HG03521 (cell line): ENCODE measurements around the gene EYS.

ENCODE experiments used
- ATAC-seq: cut with Tn5 transposase; IDR thresholded peaks from one replicate; pipeline ENCODE4 v1.9.1; 2021; ENCODE audit warnings: mild to moderate bottlenecking, moderate library complexity; ENCODE audit not compliant: unreplicated experiment

EYS gene

DNA sequence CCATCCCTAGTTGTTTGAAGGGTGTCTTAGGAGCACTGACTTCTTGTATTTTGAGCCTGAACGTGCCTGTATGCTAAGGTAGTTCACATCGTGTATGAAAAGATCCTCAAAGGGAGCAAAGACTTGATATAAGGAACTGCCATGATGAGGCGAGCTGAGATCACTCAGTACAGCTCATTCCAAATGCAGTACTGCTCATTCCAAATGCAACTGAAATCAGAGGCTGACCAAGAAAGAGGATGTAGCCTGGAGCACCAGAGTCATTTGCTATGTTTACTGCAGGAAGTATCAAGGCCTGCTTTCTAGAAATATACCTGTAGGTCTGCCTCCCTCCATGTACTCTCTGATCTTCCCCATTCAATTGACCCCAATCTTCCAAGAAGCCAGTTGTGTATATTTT lies 832.2 kb downstream of the EYS start:
- no peak for ATAC-seq

DNA sequence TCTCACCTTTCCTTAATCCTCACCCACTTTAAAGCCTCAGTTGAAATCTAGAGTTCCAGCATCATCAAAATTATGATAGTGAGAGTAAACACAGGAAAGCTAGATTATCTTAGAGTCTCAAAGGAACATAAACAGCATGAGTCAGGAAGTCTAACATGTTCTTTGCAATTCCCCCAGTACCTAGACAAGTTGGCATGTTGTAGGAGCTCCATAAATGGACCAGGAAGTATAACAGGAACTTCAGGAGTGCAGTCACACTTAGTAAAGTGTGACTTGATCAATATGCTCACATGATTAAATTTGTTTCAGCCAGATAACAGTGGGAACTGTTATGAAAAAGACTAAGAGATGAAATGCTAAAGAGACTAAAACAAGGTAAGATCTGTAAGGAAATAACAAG lies 834.4 kb downstream of the EYS start:
- ATAC-seq = no peak

DNA sequence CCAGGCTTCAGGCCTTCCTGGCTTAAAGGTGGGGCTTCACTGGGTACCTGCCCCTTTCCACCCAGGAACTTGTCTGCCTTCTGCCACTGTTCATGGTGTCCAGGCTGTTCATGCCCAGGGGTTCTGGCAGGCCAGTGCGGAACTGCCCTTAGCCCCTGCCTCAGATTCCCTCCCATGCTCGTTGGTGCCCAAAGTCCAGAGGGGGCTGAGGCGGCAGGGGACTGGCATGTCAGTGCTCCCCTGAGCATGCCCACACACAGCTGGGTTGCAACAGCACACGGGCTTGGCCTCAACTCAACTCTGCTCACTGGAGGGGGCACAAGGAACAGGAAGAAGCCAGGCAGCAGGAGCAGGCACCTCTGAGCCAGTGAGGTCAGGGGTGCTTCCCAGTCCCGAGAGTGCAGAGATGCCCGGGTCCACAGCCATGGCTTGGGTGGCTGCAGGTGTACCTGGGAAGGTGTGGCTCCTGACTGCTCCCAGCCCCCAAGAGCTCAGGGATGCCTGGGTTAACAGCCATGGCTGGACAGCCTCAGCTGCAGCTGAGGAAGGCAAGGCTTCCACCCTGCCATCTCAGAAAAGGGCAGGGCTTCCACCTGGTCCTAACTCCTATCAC lies 845.9 kb downstream of the EYS start:
- no peak for ATAC-seq

DNA sequence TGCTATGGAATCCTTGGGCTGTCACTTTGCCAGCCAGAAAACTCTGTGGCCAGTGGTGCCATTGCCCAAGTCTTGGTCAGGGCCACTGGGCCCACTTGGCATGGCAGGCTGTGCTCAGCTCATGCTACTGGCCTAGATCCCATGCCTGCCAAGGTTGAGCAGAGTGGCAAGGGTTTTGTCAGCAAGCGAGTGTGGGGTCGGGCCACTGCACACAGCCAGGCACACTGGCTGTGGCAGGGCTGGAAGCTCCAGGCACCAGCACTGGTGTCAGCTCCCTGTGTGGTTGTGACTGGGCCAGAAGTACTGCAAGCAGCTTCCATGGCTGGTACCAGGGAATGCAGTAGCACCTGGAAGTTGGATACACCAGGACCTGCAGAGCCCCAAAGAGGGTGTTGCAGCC lies 846.8 kb downstream of the EYS start:
- ATAC-seq = no peak

DNA sequence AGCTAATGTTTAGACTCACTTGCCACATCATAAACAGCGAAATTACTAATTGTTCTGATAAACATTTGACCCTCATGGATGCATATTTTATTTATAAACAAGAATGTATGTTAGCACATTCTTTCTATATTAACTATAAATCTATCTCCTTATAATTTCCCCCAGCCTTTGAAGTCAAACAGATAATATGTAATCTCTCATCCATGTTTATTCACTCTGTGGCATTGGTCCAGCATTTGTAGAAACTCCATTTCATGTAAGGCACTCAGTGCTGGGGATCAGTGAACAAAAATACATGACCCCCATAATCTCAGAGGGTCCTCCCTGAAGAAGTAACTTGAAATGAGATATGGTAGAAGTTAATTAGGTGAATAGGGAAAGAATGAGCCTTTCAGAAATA lies 856.9 kb downstream of the EYS start:
- no peak for ATAC-seq

DNA sequence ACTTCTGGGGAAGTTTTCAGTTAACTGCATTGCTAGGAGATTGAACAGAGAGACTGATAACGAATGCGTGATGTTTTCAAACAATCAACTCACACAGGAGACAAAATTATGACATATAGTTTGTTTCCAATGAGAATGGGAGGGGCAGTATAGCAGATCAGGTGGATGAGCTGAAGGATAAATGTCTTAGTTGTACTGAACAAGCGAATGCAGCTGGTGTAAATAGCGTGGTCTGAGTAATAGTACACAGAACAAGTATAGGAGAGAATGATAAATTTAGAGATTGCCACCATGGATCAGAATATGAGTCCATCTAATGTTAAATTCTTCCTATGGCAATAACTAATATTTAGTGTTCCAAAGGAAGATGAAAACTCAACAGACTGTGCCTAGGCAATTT lies 858.6 kb downstream of the EYS start:
- no peak for ATAC-seq

DNA sequence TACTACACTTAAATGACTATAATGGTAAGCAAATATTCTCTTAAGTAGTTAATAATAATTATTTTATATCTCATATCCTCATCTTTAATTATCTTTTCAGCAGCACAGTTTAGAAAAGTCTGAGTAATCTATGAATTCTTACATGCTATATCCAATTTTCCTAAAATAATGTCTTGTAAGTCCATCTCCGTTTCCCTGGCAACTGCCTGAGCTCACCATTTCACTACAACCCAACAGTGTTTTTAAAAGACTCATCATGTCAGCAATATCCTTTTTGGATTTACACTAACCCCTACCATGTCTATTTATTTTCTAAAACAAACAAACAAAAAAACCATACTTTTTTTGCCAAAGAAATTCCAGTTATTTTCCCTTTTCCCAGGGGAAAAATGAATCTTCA lies 859.6 kb downstream of the EYS start:
- ATAC-seq = no peak

DNA sequence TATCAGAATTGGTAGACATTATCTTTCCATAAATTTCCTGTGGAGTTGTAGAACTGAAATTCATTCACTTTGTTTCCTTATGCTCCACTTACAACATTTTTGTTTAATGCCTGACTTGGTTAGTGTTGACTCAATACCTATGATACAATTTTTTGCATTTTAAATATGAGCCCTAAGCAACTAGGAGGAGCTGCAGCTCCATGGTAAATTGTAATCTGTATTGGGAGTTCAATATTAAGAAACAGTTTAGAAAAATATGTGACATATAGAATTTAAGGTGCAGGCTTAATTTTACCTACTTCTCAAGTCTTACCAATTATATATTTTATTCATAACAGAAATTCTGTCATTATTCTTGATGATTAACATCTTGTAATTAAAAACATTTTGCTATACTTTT lies 868.3 kb downstream of the EYS start:
- ATAC-seq = no peak

DNA sequence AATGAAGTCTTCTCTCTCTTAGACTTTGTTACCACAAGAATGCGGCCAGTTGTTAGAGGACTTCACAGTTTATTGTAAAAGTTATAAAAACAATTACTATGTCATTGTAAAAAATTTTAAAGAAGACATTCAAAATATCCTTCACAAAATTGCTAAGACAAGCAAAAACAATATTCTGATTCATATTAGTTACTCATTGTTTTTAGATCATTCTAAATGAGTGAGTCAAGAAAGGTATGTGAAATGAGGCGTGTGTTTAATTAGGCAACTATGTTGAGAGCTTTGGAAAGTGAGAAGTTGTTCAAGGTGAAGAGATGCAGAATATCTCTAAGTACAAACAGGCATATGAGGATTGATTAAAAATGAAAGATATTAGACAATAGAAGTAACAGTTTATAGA lies 875.3 kb downstream of the EYS start:
- no peak for ATAC-seq

DNA sequence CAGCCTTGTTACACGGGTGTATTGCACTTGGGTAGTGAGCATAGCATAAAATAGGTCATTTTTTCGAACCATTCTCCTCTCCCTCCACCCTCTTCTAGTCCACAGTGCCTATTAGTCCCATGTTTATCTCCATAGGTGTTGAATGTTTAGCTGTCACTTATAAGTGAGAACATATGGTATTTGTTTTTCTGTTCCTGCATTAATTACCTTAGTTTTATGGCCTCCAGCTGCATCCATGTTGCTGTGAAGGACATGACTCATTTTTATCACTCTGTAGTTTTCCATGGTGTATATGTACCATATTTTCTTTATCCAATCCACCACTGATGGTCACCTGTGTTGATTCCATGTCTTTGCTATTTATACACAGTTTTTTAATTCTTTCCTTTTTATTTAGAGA lies 889.5 kb downstream of the EYS start:
- no peak for ATAC-seq

DNA sequence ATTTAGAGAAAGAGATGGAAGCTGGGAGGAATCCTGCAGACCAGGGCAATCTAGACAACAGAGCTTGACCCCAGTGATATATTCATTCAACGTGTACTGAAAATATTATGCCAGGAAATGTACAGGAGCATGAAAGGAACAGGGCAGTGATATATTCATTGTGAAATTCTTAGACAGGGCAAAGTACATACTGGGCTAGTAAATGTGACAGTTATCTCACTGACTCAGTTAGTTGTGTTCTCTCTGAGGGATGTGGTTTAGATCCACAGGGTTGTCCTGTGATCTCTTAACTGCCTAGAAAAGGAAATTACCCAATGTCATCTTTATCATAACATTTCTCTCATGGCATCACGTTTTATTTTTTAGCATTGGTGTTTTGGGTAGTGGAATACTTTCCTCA lies 891.3 kb downstream of the EYS start:
- no peak for ATAC-seq

DNA sequence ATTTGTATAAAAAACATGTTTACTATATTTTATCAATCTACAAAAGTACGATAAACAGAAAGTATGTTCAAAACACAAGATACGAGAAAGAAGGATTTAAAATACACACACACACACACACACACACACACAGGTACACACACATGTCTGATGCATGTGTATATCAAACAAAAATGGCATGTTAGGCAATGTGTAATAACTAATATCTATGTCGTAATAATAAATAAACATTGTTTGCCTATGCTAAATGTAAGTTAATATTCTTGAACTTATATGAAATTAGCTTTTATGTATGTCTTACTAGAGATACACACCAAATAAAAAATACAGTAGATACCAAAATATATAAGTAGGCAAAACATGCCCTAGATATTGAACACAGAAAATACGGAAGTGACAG lies 894.9 kb downstream of the EYS start:
- no peak for ATAC-seq

DNA sequence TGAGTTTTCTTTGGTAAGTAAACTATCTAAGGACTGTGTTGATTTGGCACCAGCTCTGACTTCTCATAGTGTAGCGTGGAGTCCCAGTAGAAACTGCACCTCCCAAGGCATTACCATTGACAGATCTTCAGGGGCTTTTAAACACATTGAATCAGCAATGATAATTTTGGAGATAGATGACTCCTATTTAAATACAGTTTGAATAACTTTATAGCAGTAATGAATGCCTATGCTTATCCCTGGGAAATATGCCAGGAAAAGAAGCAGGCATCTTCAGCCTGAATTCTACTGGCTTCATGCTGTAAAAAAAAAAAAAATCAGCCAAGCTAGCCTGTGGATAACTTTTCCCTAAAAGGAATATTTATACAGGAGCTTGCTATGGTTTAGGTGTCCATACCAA lies 895.9 kb downstream of the EYS start:
- no peak for ATAC-seq

DNA sequence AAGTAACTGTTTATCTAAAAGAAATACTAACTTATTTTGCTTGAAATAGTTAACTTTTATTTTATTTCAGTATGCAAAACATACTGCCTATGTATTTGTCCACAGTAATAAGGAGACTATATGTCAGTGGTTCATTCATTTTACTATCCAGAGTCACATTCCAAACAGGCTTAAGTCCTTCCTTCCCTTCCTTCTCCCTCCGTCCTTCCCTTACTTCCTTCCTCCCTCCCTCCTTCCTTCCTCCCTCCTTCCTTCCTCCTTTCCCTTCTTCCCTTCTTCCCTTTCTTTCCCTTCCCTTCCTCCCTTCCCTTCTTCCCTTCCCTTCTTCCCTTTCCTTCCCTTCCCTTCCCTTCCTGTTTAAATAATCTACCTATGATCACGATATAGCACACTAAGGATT lies 899.2 kb downstream of the EYS start:
- ATAC-seq = no peak

DNA sequence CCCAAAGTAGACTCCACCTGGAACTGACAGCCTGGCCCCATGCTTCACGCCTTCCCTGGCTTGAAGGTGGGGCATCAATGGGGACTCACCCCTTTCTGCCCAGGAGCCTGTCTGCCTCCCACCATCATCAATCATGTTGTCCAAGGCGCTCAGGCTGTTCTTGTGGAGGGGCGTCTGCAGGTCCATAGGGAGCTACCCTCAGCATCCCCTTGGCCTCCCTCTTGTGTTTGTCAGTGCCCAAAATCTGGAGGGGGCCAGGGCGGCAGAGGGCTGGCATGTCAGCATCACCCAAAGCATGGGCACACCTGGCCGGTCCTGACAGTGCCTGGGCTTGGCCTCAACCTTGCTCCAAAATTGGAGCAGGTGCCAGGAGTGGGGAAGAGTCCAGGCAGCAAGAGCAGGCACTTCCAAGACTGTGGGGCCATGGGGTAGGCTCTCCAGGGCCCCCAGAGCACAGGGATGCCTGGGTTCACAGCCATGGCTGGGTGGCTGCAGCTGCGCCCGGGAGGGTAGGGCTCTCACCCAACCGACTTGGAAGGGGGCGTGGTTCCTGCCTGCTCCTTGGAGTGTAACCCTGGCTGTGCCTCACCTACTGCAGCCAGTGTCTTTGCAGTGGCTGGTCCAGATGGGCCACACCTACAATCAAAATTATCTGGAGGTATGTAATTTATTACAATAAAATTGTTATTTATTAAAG lies 903.4 kb downstream of the EYS start:
- no peak for ATAC-seq

DNA sequence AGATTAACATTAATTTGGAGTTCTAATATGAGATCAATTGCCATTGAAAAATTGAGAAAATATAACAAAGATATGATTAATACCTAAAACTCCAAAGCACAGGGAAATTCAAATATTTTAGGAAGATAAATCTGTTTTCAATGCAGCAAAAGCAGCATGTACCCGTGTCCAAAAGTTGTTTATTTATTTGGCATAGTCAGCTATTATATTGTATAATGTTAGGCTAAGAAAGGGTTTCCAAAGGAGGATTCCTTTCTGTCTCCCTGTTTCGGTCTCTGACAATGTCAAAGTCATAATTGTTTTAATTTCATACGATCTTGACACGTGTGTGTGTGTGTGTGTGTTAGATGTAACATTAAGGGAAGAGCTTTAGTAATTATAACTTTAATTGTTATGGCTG lies 914.5 kb downstream of the EYS start:
- no peak for ATAC-seq

DNA sequence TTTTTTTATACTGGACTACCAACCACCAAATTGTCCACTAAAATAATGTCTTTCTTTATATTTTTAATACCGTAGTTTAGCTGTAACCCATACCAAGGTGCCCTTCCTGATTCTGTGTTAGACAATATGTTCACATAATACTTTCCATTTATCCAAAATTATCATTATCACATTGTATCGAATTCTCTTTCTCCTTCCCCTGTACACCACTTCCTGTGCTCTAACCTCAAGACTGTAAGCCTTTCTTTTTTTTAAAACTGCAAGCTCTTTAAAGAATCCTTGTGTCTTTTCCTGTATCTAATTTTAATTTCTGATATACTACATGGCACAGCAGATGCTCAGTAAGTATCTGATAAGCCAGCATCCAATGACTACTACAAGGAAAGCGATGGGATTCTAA lies 917.5 kb downstream of the EYS start:
- ATAC-seq = no peak

DNA sequence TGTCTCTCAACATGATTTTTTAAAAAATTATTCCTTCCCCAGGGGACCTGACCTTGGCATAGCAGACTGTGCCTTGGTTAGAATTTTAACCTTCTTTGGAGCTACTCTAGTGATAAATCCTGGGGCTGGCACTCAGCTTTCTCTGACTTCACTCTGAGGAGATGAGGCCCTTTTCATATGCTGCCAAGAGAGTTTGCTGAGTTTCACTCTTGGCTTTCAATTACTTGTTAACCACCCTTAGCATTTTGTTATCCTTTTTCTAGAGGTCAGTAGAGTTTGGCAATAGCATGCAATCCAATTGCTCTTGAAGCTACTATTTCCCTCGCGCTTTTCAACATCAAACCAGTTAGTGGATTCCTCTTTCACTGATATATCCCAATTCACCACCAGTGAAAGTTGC lies 920.3 kb downstream of the EYS start:
- no peak for ATAC-seq

DNA sequence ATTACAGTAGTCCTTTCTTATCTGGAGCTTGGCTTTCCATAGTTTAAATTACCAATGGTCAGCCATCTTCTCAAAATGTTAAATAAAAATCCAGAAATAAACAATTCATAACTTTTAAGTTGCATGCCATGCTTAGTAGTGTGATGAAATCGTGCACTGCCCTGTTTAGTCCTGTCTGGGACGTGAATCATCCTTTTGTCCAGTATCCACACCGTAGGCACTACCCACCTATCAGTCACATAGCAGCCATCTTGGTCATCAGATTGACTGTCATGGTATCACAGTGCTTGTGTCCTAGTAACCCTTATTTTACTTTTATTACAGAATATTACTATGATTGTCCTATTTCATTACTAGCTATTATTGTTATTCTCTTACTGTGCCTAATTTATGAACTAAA lies 924.1 kb downstream of the EYS start:
- no peak for ATAC-seq

DNA sequence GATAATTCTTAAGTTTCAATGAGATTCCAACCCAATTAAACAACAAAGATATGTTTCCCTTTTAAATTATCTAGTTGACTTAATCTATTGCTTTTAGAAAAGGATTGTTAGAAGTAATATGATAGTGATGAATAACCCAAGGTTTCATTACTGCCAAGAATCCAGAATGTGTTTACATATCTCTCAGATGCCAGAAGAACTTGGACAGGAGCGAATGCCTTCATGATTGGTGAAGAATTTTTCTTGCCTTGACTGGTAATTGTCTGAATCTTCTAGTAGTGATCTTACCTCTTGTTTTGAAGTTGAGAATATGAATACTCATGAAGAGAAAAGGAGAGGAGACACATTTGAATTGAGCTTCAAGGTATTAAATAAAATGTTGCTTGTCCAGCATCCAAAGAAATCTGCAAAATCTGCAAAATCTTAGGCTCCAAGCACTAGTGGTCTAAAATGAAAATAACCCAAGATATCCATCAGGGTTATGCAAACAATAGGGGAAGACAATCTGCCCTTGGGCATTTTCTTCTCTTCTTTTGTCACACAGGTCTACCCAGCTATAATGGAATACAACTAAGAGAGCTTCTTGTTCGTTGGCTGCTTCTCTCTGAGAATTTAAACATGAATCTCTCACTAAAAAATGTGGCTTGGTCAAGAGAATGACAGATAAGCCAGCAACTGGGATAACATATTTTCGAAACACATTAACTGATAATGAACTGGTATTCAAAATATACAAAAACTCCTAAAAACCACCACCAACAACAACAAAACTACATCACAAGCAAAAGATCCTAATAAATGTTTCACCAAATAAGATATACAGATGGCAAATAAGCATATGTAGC lies 928.9 kb downstream of the EYS start:
- no peak for ATAC-seq

DNA sequence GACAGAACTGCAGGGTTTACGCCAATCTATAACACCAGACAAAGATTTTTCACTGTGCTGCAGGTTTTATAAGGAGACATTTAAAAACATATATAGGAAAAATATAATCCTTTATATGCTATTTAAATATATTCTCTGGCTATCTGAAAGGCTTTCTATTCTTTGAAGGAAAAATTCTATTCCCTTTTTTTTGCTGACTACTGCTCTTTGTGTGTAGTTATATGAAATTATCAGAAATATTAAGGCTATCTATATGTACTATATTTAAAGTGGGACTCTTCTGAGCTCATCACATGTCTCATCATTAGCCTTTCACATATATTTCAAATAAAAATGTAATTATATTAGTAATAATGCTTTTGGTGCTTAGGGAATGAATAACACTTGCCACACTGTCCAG lies 930.7 kb downstream of the EYS start:
- ATAC-seq = no peak

DNA sequence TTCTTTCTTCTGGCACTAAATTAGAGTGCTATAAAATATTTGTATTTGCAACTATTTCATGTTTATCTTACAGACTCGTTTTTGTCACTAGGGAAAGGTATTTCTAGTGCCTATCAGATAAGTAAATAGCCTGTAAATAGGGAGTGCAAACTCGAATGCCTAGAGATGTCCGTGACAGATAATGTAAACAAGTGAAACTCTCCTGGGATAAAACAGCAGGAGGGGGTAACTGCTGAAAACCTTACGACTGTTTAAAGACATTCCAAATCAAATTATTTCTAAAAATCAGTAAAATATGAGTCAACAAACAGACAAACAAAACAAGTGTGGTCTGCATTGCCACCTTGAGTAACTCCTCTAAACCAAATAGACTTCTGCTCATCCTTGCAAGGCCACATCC lies 932.1 kb downstream of the EYS start:
- ATAC-seq = no peak
